HG03175 (cell line): ENCODE results near the gene GPC3.
"Not testable (repeated sequence)": the region's sequence is repeated elsewhere in the genome, so short reads cannot be mapped to it uniquely, and the experiment has no call there.

Experiments
- ATAC-seq: cut with Tn5 transposase; IDR thresholded peaks from one replicate; pipeline ENCODE4 v1.9.1; 2021; ENCODE audit warnings: mild to moderate bottlenecking, moderate library complexity; ENCODE audit not compliant: unreplicated experiment

Gene GPC3

GRCh38 chrX:133999031-133999705 lies 13.8 kb upstream of the GPC3 start:
- no peak for ATAC-seq

- ATAC-seq = no peak
Observed at GRCh38 chrX:133995759-133996158, 10.4 kb upstream of the GPC3 start.

- ATAC-seq = no peak
Observed at GRCh38 chrX:133994576-133994975, 9.2 kb upstream of the GPC3 start.

GRCh38 chrX:133992882-133993281 lies 7.5 kb upstream of the GPC3 start:
- no peak for ATAC-seq

- no peak for ATAC-seq
Observed at GRCh38 chrX:133991814-133992213, 6.4 kb upstream of the GPC3 start.

GRCh38 chrX:133991057-133991456 lies 5.7 kb upstream of the GPC3 start:
- not testable (repeated sequence) for ATAC-seq

- ATAC-seq = no peak
Observed at GRCh38 chrX:133989993-133990392, 4.6 kb upstream of the GPC3 start.

GRCh38 chrX:133989490-133989889 lies 4.1 kb upstream of the GPC3 start:
- no peak for ATAC-seq

- no peak for ATAC-seq
Observed at GRCh38 chrX:133988010-133988409, 2.6 kb upstream of the GPC3 start.

- ATAC-seq = no peak
Observed at GRCh38 chrX:133987188-133987587, 1.8 kb upstream of the GPC3 start.

- ATAC-seq = no peak
Observed at GRCh38 chrX:133985967-133986683, 731 bp upstream of the GPC3 start.

GRCh38 chrX:133984857-133985163 lies 584 bp downstream of the GPC3 start:
- ATAC-seq = no peak

GRCh38 chrX:133983974-133984845 lies 1.2 kb downstream of the GPC3 start:
- ATAC-seq = no peak

- ATAC-seq = no peak
Observed at GRCh38 chrX:133983256-133983973, 2.0 kb downstream of the GPC3 start.

GRCh38 chrX:133981924-133982323 lies 3.5 kb downstream of the GPC3 start:
- no peak for ATAC-seq

GRCh38 chrX:133980832-133981588 lies 4.4 kb downstream of the GPC3 start:
- ATAC-seq = no peak

GRCh38 chrX:133980406-133980805 lies 5.0 kb downstream of the GPC3 start:
- no peak for ATAC-seq

GRCh38 chrX:133979641-133980230 lies 5.7 kb downstream of the GPC3 start:
- no peak for ATAC-seq

GRCh38 chrX:133973704-133974103 lies 11.7 kb downstream of the GPC3 start:
- ATAC-seq = no peak

GRCh38 chrX:133972916-133973315 lies 12.5 kb downstream of the GPC3 start:
- ATAC-seq = no peak
